Fibroblast of skin of scalp (primary cell): Measurements from ENCODE around the gene DSTN.

Source experiments
- DNase-seq: peaks from one replicate; pipeline ENCODE4 v3.0.0-alpha.2; 2013

DSTN gene

DNA sequence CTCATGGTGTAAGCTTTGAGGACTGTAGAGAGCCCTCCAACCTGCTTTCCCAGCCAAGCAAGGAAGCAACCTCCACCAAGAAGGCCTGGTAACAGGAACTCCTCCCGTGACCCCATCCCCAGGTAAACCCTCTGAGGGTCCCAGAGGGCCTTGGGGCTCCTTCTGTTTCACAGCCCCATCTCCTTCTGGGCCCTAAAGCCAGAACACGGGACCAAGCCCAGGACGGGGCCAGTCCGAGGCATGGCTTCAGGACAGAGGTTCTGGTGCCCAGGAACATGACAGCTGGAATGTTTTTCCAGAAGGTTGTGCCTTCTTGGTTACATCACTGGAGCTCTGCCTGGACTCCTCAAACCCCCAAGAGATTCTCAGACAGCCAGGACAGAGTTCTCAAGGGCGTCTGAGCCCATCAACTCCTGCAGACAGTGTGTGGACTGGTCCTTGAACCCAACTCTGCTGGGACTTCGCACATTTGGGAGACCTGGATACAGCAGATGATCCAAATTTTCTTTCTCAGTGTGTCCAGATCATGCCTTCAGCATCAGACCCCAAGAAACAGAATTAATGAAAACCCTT is 69.0 kb downstream of the DSTN start:
- DNase-seq: no peak

- DNase-seq: no peak
These were observed 70.4 kb downstream of the DSTN start for GRCh38 chr20:17640146-17640874.

- DNase-seq: no peak
These were observed 71.1 kb downstream of the DSTN start for GRCh38 chr20:17640875-17641378.

- DNase-seq: no peak
These were observed 71.7 kb downstream of the DSTN start for GRCh38 chr20:17641520-17641964.

- no peak for DNase-seq
These were observed 72.1 kb downstream of the DSTN start for GRCh38 chr20:17641993-17642392.

- no peak for DNase-seq
These were observed 72.8 kb downstream of the DSTN start for GRCh38 chr20:17642404-17643269.

GRCh38 chr20:17643531-17644188 is 73.8 kb downstream of the DSTN start:
- DNase-seq: no peak

DNA sequence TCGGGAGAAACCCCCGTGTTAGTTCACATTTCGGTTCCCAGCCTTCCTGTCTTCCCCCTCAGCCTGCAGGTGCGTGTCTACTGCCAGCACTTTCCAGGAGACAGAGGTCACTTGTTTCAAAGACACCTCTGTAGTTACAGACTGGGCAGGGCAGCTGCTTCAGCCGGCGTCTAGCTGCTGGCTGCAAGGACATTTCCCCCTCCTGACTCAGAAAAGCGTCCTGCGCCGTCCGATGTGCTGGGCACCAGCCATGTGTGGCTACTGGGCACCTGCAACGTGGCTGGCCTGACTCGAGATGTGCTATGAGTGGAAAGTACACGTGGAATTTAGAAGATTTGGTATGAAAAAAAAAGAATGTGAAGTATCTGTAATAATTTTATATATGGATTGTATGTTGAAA is 74.6 kb downstream of the DSTN start:
- DNase-seq: no peak

DNA sequence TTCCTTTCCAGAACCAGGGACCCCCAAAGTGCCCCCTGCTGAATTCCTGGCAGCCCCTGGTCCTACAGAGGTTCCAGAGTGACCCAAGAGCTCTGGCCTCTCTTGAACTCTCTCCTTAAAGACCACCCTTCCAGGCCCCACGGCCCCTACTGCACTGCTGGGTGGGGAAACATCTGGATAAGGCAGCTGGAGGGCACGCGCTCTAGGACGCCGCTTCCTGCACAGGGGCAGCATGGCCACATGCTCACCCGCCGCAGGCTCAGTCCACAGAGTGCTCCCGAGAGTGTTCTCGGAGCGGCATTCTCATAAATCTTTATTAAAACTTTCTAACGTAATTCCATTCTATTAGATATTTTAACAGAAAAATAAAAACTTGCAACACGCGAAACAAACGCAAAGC is 75.1 kb downstream of the DSTN start:
- no peak for DNase-seq

DNA sequence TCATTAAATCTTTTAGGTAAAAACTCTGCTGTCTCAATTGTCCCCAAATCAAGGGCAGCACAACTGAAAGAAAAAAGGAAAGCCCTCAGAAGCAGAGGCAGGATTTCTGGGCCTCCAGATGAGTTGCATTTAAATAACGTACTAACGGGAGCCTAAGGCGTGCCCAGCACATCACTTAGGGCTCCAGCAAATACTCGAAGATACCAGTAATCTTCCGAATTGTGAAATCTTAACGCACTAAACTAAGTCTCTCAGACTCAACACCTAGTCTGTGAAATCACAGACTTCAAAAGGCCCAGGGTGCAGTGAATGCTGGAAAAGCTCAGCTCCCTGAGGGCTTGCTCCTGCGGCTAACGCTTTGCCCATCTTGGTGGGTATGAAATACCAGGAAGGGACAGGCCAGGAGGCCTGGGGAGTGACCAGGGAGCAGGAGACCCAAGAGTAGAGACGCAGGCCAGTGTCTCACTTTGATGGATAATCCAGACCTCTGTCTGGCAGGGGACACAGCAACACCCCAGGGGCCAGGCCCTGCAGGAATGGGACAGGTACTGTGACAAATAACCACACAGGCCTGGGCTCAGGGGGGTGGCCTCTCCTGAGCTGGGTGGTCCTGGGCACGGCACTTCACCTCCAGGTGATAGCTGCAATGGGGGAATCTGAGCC is 75.8 kb downstream of the DSTN start:
- no peak for DNase-seq

- DNase-seq: no peak
These were observed 76.5 kb downstream of the DSTN start for GRCh38 chr20:17646209-17646960.

- no peak for DNase-seq
These were observed 77.1 kb downstream of the DSTN start for GRCh38 chr20:17646961-17647301.

GRCh38 chr20:17647391-17648314 is 77.8 kb downstream of the DSTN start:
- no peak for DNase-seq

DNA sequence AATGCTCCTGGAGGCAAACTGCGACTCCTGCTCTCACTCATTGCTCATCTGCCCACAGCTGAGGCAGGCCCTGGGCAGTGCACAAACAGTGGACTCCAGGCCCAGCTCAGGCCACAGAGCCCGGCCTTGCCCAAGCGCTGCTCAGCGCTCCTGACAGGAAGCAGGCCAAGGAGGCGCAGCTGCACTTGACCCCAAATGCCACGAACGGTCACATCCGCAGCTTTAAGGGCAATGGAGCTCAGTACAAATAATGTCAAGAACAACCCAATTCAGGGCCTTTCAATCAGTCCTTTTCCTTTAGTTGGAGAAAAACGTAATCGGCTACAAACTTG is 78.4 kb downstream of the DSTN start:
- DNase-seq: no peak

GRCh38 chr20:17648791-17649730 is 79.2 kb downstream of the DSTN start:
- DNase-seq: no peak

DNA sequence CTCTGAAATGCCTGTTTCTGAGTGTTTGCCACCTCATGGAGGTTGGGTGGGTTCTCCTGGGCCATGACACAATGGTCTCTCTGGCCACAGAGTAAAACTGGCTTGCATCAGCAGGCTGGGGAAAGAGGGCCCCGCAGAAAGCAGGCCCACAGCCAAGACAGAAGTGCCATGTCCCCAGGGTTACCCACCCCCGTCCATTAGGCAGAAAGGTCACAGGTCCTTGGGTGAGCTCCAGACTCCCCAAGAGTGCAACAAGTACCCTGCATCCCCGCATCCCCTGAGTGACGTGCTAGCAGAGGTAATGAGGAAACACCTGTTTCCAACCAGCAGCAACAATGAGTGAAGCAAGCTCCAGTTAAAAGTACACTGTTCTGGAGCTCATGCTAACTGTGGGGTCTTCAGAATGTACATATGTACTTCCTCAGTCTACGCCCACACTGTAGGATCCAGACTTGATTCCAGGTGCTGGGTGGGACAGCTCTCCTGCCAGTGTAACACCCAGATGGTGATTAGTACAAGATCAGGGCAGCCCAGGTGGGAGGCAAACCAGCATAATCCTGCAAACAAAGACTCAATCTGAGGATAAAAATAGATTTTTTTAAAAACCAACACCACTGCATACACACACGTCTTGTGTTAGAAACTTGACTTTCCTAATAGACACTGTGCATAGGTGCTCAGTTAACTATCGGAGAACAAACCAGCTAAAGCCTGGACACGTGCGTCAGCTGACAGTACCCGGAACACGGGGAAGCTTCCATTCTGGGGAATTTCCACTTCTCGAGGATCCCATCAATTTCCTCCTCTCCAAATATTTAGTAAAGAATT is 80.6 kb downstream of the DSTN start:
- DNase-seq: no peak

GRCh38 chr20:17651129-17651759 is 81.4 kb downstream of the DSTN start:
- no peak for DNase-seq
